Measurements from ENCODE around the gene DCHS1.

DCHS1 gene

GRCh38 chr11:6637871-6638270, 17.7 kb downstream of the DCHS1 start:
- FAIRE-seq: no peak
- no peak for TF ChIP-seq TAF1 (IDR thresholded peaks at IDR 0.05; ENCODE audit: low read depth, low read length)
- TF ChIP-seq POLR2A (IDR thresholded peaks at IDR 0.05; ENCODE audit: low read depth, low read length): no peak
- no peak for TF ChIP-seq PAX5 (IDR thresholded peaks at IDR 0.05; ENCODE audit: insufficient read depth, low read length, severe bottlenecking)
- TF ChIP-seq POLR2AphosphoS5 (IDR thresholded peaks at IDR 0.05; ENCODE audit: low read depth, low read length): no peak
- no peak for DNase-seq (ENCODE audit: insufficient read length, low spot score)

GRCh38 chr11:6636480-6636879, 19.1 kb downstream of the DCHS1 start:
- DNase-seq (ENCODE audit: insufficient read length, low spot score) (no peak), FAIRE-seq (no peak)
- TF ChIP-seq POU2F2 (IDR thresholded peaks at IDR 0.05; ENCODE audit: low read depth, low read length): no peak
- no peak for TF ChIP-seq POLR2AphosphoS5 (IDR thresholded peaks at IDR 0.05; ENCODE audit: low read depth, low read length)
- TF ChIP-seq SPI1 (IDR thresholded peaks at IDR 0.05; ENCODE audit: low read depth, low read length): no peak
- TF ChIP-seq TAF1 (IDR thresholded peaks at IDR 0.05; ENCODE audit: low read depth, low read length): no peak
- no peak for TF ChIP-seq POLR2A (IDR thresholded peaks at IDR 0.05; ENCODE audit: low read depth, low read length)
- TF ChIP-seq PAX5 (IDR thresholded peaks at IDR 0.05; ENCODE audit: insufficient read depth, low read length, severe bottlenecking): no peak

GRCh38 chr11:6635082-6635932, 20.3 kb downstream of the DCHS1 start:
- DNase-seq (ENCODE audit: insufficient read length, low spot score) (no peak), FAIRE-seq (peak; percentile 65)
- TF ChIP-seq POLR2A (IDR thresholded peaks at IDR 0.05; ENCODE audit: low read depth, low read length): no peak

- TF ChIP-seq POLR2AphosphoS5 (IDR thresholded peaks at IDR 0.05; ENCODE audit: low read depth, low read length) (no peak), POLR2A (IDR thresholded peaks at IDR 0.05; ENCODE audit: low read depth, low read length) (no peak)
- no peak for FAIRE-seq
- no peak for DNase-seq (ENCODE audit: insufficient read length, low spot score)
Observed at GRCh38 chr11:6634534-6634933, 21.1 kb downstream of the DCHS1 start.

- FAIRE-seq: no peak
- no peak for DNase-seq (ENCODE audit: insufficient read length, low spot score)
- TF ChIP-seq SPI1 (IDR thresholded peaks at IDR 0.05; ENCODE audit: low read depth, low read length): no peak
- no peak for TF ChIP-seq POLR2A (IDR thresholded peaks at IDR 0.05; ENCODE audit: low read depth, low read length)
- TF ChIP-seq POU2F2 (IDR thresholded peaks at IDR 0.05; ENCODE audit: low read depth, low read length): no peak
- no peak for TF ChIP-seq PAX5 (IDR thresholded peaks at IDR 0.05; ENCODE audit: insufficient read depth, low read length, severe bottlenecking)
- TF ChIP-seq POLR2AphosphoS5 (IDR thresholded peaks at IDR 0.05; ENCODE audit: low read depth, low read length): no peak
- TF ChIP-seq TAF1 (IDR thresholded peaks at IDR 0.05; ENCODE audit: low read depth, low read length): no peak
Observed at GRCh38 chr11:6633422-6634408, 21.9 kb downstream of the DCHS1 start.

GRCh38 chr11:6632116-6633073, 23.2 kb downstream of the DCHS1 start:
- TF ChIP-seq TAF1 (IDR thresholded peaks at IDR 0.05; ENCODE audit: low read depth, low read length): no peak
- no peak for TF ChIP-seq PAX5 (IDR thresholded peaks at IDR 0.05; ENCODE audit: insufficient read depth, low read length, severe bottlenecking)
- no peak for TF ChIP-seq POLR2AphosphoS5 (IDR thresholded peaks at IDR 0.05; ENCODE audit: low read depth, low read length)
- no peak for TF ChIP-seq POLR2A (IDR thresholded peaks at IDR 0.05; ENCODE audit: low read depth, low read length)
- no peak for TF ChIP-seq SPI1 (IDR thresholded peaks at IDR 0.05; ENCODE audit: low read depth, low read length)
- no peak for TF ChIP-seq POU2F2 (IDR thresholded peaks at IDR 0.05; ENCODE audit: low read depth, low read length)
- FAIRE-seq (no peak), DNase-seq (ENCODE audit: insufficient read length, low spot score) (no peak)

GRCh38 chr11:6631361-6631890, 24.2 kb downstream of the DCHS1 start:
- DNase-seq (ENCODE audit: insufficient read length, low spot score) (no peak), FAIRE-seq (no peak)
- no peak for TF ChIP-seq TAF1 (IDR thresholded peaks at IDR 0.05; ENCODE audit: low read depth, low read length)
- TF ChIP-seq PAX5 (IDR thresholded peaks at IDR 0.05; ENCODE audit: insufficient read depth, low read length, severe bottlenecking): no peak
- TF ChIP-seq SPI1 (IDR thresholded peaks at IDR 0.05; ENCODE audit: low read depth, low read length): no peak
- no peak for TF ChIP-seq POLR2AphosphoS5 (IDR thresholded peaks at IDR 0.05; ENCODE audit: low read depth, low read length)
- TF ChIP-seq POLR2A (IDR thresholded peaks at IDR 0.05; ENCODE audit: low read depth, low read length): no peak
- no peak for TF ChIP-seq POU2F2 (IDR thresholded peaks at IDR 0.05; ENCODE audit: low read depth, low read length)

GRCh38 chr11:6630632-6631291, 24.8 kb downstream of the DCHS1 start:
- DNase-seq (ENCODE audit: insufficient read length, low spot score): no peak
- no peak for TF ChIP-seq POU2F2 (IDR thresholded peaks at IDR 0.05; ENCODE audit: low read depth, low read length)
- TF ChIP-seq POLR2A (IDR thresholded peaks at IDR 0.05; ENCODE audit: low read depth, low read length): no peak
- TF ChIP-seq PAX5 (IDR thresholded peaks at IDR 0.05; ENCODE audit: insufficient read depth, low read length, severe bottlenecking): no peak
- TF ChIP-seq POLR2AphosphoS5 (IDR thresholded peaks at IDR 0.05; ENCODE audit: low read depth, low read length): no peak
- TF ChIP-seq TAF1 (IDR thresholded peaks at IDR 0.05; ENCODE audit: low read depth, low read length): no peak
- TF ChIP-seq SPI1 (IDR thresholded peaks at IDR 0.05; ENCODE audit: low read depth, low read length): no peak
- no peak for FAIRE-seq

All from GM12891 (cell line).